GM12878 (cell line): ENCODE measurements around the gene EIF2B4. TPM values are rescaled to one million over a fixed set of nuclear protein-coding genes. Genes with fewer than 3 reads are reported as not detected.

Experiments used
- BMI1 ChIP-seq: fragments of 450-650 bp; IDR thresholded peaks from 2 replicates; pipeline ENCODE4 v1.6.1; 2016; ENCODE audit warnings: mild to moderate bottlenecking, moderate library complexity, borderline replicate concordance
- CREB1 ChIP-seq: IDR thresholded peaks from 2 replicates; pipeline ENCODE4 v1.6.1; 2012; ENCODE audit warnings: low read depth, mild to moderate bottlenecking, inconsistent platforms
- IKZF2 ChIP-seq, 2 experiments: fragments of 450-650 bp; IDR thresholded peaks; 2 replicates each; pipeline ENCODE4 v1.6.1; 2017; ENCODE audit warnings: mild to moderate bottlenecking in 2 of 2, moderate library complexity in 2 of 2
- IRF5 ChIP-seq: fragments of 450-650 bp; IDR thresholded peaks from 2 replicates; pipeline ENCODE4 v1.6.1; 2017; ENCODE audit warnings: borderline replicate concordance
- JUND ChIP-seq: IDR thresholded peaks from 2 replicates; pipeline ENCODE4 v1.6.1; 2012; ENCODE audit warnings: low read depth, mild to moderate bottlenecking, low read length, improper control_type of control experiment, moderate library complexity
- MTA2 ChIP-seq: fragments of 450-650 bp; IDR thresholded peaks from 2 replicates; pipeline ENCODE4 v1.6.1; 2016; ENCODE audit warnings: low read depth, mild to moderate bottlenecking, moderate library complexity
- MXI1 ChIP-seq: fragments of 150-350 bp; IDR thresholded peaks from 2 replicates; pipeline ENCODE4 v1.6.1; 2011; ENCODE audit warnings: low read depth, mild to moderate bottlenecking, inconsistent platforms, low read length, improper control_type of control experiment
- NBN ChIP-seq: fragments of 450-650 bp; IDR thresholded peaks from 2 replicates; pipeline ENCODE4 v1.6.1; 2016
- POU2F2 ChIP-seq: IDR thresholded peaks from 3 replicates; pipeline ENCODE4 v1.6.1; 2011; ENCODE audit warnings: low read depth, mild to moderate bottlenecking, low read length, borderline replicate concordance
- RAD21 ChIP-seq: IDR thresholded peaks from 2 replicates; pipeline ENCODE4 v1.6.1; 2011; ENCODE audit warnings: mild to moderate bottlenecking, low read depth, low read length, moderate library complexity; ENCODE audit not compliant: insufficient read depth
- RAD51 ChIP-seq: fragments of 450-650 bp; IDR thresholded peaks from 2 replicates; pipeline ENCODE4 v1.6.1; 2016; ENCODE audit warnings: moderate library complexity, mild to moderate bottlenecking, inconsistent platforms
- REST ChIP-seq: IDR thresholded peaks from 2 replicates; pipeline ENCODE4 v1.6.1; 2012; ENCODE audit warnings: mild to moderate bottlenecking, low read depth, low read length
- SMARCA5 ChIP-seq: fragments of 450-650 bp; IDR thresholded peaks from 2 replicates; pipeline ENCODE4 v1.6.1; 2017; ENCODE audit warnings: mild to moderate bottlenecking
- YY1 ChIP-seq: IDR thresholded peaks from 2 replicates; pipeline ENCODE4 v1.6.1; 2011; ENCODE audit warnings: low read depth, mild to moderate bottlenecking, low read length
- ZNF384 ChIP-seq: IDR thresholded peaks from 2 replicates; pipeline ENCODE4 v1.6.1; 2012; ENCODE audit warnings: low read depth, mild to moderate bottlenecking, low read length, improper control_type of control experiment, borderline replicate concordance
- polyA plus RNA-seq, 11 experiments: library from polyadenylated mRNA; depleted of rRNA in 4 of 11; unstranded in 6 of 11; stranded (reverse) in 5 of 11; fragments of >200 nt; fragmentation: Nextera tagmentation in 4 of 11; fragmentation: Illumina TruSeq in 1 of 11; extraction: Ambion mirVana in 4 of 11; extraction: Trizol in 1 of 11; gene quantifications; 1 replicate in 1 of 11; 2 replicates in 10 of 11; pipeline versions ENCODE4 v1.2.1 to v1.2.3, GENCODE V29; 2011 to 2016; ENCODE audit warnings: inconsistent platforms in 2 of 11, missing spikeins in 2 of 11, low read depth in 1 of 11
- total RNA-seq, 4 experiments: library from RNA; depleted of rRNA in 3 of 4; stranded (reverse); fragments of >200 nt in 3 of 4; fragmentation: Illumina TruSeq in 1 of 4; extraction: Trizol in 1 of 4; gene quantifications; 2 replicates each; pipeline versions ENCODE4 v1.2.1 to v1.2.3, GENCODE V29; 2013 to 2021
- TF ChIP-seq, protein P1 (sequence below): fragments of 450-650 bp; conservative IDR thresholded peaks from 2 replicates; pipeline ENCODE4 v1.6.1; 2017; ENCODE audit warnings: mild to moderate bottlenecking, moderate library complexity
- TF ChIP-seq, protein P2 (sequence below): fragments of 450-650 bp; IDR thresholded peaks from 2 replicates; pipeline ENCODE4 v1.6.1; 2017; ENCODE audit warnings: mild to moderate bottlenecking, moderate library complexity

Gene EIF2B4
- total and polyA plus RNA-seq, 10 of the 15 experiments (the other 5 are each of a cell fraction or from before 2014, with no cell fraction given) = 13.4 to 53.9 (median 27.5) TPM

DNA sequence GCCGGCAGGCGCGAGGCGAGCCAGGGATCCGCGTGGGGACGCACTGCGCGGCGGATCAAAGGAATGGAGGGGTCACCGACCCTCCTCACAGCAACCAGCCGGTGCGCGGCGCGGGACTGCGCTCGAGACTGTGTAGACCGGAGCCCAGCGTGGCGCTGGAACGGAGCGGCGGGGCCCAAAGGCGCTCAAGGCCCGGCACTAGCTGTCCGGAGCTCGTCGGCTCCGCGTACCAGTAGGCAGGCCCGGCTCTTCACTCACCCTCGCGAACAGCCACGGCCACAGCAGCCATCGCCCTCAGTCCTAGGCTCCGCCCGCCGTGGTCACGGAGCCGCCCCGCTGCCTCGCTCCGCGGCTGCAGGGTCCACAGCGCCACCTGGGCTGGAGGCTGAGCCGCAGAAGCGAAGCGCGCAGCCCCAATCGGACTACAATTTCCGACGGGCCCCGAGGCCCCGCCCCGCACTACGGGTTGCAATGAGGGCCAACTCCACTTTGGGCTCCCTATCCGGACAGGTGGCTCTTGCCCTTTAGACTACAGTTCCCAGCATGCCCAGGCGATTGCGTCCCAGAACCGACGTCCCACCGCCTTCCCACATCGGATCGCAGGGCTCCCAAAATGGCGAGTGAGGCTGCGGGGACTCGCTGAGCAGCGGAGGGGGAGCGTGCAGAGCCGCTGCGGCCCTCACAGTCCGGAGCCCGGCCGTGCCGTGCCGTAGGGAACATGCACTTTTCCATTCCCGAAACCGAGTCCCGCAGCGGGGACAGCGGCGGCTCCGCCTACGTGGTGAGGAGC lies at the start of gene EIF2B4, which contains the start of gene SNX17 (continued):
- no peak for TF ChIP-seq REST
- peak; percentile 95 for TF ChIP-seq YY1
- peak; percentile 33 to 41; a peak in 1 of 4 replicates for TF ChIP-seq IKZF2 (IDR thresholded peaks at IDR 0.05)
- TF ChIP-seq RAD51 = no peak
- no peak for TF ChIP-seq BMI1
- peak; percentile 97 for TF ChIP-seq SMARCA5
- peak; percentile 91 for TF ChIP-seq NBN
- TF ChIP-seq ZNF384 = no peak
- TF ChIP-seq MTA2 = no peak
- TF ChIP-seq POU2F2 = peak; percentile 62; the same call in 1 of the 3 replicates
- TF ChIP-seq MXI1 = peak; percentile 91
- TF ChIP-seq, protein P1, sequence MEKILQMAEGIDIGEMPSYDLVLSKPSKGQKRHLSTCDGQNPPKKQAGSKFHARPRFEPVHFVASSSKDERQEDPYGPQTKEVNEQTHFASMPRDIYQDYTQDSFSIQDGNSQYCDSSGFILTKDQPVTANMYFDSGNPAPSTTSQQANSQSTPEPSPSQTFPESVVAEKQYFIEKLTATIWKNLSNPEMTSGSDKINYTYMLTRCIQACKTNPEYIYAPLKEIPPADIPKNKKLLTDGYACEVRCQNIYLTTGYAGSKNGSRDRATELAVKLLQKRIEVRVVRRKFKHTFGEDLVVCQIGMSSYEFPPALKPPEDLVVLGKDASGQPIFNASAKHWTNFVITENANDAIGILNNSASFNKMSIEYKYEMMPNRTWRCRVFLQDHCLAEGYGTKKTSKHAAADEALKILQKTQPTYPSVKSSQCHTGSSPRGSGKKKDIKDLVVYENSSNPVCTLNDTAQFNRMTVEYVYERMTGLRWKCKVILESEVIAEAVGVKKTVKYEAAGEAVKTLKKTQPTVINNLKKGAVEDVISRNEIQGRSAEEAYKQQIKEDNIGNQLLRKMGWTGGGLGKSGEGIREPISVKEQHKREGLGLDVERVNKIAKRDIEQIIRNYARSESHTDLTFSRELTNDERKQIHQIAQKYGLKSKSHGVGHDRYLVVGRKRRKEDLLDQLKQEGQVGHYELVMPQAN = peak; percentile 81
- TF ChIP-seq, protein P2, sequence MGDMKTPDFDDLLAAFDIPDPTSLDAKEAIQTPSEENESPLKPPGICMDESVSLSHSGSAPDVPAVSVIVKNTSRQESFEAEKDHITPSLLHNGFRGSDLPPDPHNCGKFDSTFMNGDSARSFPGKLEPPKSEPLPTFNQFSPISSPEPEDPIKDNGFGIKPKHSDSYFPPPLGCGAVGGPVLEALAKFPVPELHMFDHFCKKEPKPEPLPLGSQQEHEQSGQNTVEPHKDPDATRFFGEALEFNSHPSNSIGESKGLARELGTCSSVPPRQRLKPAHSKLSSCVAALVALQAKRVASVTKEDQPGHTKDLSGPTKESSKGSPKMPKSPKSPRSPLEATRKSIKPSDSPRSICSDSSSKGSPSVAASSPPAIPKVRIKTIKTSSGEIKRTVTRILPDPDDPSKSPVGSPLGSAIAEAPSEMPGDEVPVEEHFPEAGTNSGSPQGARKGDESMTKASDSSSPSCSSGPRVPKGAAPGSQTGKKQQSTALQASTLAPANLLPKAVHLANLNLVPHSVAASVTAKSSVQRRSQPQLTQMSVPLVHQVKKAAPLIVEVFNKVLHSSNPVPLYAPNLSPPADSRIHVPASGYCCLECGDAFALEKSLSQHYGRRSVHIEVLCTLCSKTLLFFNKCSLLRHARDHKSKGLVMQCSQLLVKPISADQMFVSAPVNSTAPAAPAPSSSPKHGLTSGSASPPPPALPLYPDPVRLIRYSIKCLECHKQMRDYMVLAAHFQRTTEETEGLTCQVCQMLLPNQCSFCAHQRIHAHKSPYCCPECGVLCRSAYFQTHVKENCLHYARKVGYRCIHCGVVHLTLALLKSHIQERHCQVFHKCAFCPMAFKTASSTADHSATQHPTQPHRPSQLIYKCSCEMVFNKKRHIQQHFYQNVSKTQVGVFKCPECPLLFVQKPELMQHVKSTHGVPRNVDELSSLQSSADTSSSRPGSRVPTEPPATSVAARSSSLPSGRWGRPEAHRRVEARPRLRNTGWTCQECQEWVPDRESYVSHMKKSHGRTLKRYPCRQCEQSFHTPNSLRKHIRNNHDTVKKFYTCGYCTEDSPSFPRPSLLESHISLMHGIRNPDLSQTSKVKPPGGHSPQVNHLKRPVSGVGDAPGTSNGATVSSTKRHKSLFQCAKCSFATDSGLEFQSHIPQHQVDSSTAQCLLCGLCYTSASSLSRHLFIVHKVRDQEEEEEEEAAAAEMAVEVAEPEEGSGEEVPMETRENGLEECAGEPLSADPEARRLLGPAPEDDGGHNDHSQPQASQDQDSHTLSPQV = peak; percentile 60; the same call in 1 of the 2 replicates
- no peak for TF ChIP-seq JUND
- TF ChIP-seq CREB1 = peak; percentile 94
- TF ChIP-seq RAD21 = peak; percentile 50
- TF ChIP-seq IRF5 = no peak
